H1 (cell line): Measurements from ENCODE around the gene VDAC2. TPM values are rescaled to one million over a fixed set of nuclear protein-coding genes. Genes with fewer than 3 reads are reported as not detected.
"Not testable (repeated sequence)": the region's sequence is repeated elsewhere in the genome, so short reads cannot be mapped to it uniquely, and the experiment has no call there.

Source experiments
- CTCF ChIA-PET: fragments of 300-600 bp; sonication (Branson Sonifier 250); formaldehyde crosslinking; loops from one replicate; lab custom pipeline; 2021; ENCODE audit not compliant: partially characterized antibody; lab: Charles Lee
- POLR2A ChIA-PET: fragments of 300-600 bp; sonication (Branson Sonifier 250); formaldehyde crosslinking; loops from one replicate; lab custom pipeline; 2021; ENCODE audit warnings: inconsistent platforms; ENCODE audit not compliant: partially characterized antibody; lab: Charles Lee
- DNase-seq, 2 experiments: peaks; one replicate each; pipeline versions ENCODE4 v3.0.0 to v3.0.0-alpha.2; 2010 to 2022; ENCODE audit warnings: low spot score in 2 of 2, low read depth in 1 of 2, mixed read lengths in 1 of 2
- FAIRE-seq: peaks from 2 replicates; lab custom pipeline; 2011; peaks lifted over from hg19 to GRCh38; lab: Jason Lieb, UNC
- H2AFZ ChIP-seq: 2 replicates; pipeline ENCODE4 v1.8.1; 2012; ENCODE audit warnings: low read length, inconsistent platforms
- H2AK5ac ChIP-seq: 2 replicates; pipeline ENCODE4 v1.6.1; 2013; ENCODE audit warnings: low read depth, low read length
- H2BK120ac ChIP-seq: replicated peaks from 2 replicates; pipeline ENCODE3; 2013; ENCODE audit warnings: low read depth, low read length, inconsistent platforms
- H2BK12ac ChIP-seq: 2 replicates; pipeline ENCODE4 v1.6.1; 2013; ENCODE audit warnings: low read depth, low read length
- H2BK15ac ChIP-seq: 2 replicates; pipeline ENCODE4 v1.6.1; 2013; ENCODE audit warnings: low read length
- H2BK20ac ChIP-seq: 2 replicates; pipeline ENCODE4 v1.6.1; 2013; ENCODE audit warnings: low read length
- H2BK5ac ChIP-seq: 2 replicates; pipeline ENCODE4 v1.6.1; 2013; ENCODE audit warnings: low read depth, low read length
- H3K14ac ChIP-seq: 2 replicates; pipeline ENCODE4 v1.6.1; 2013; ENCODE audit warnings: inconsistent platforms; ENCODE audit not compliant: insufficient read length
- H3K18ac ChIP-seq: 2 replicates; pipeline ENCODE4 v1.6.1; 2013; ENCODE audit warnings: low read length; ENCODE audit errors: extremely low read depth
- H3K23ac ChIP-seq: 2 replicates; pipeline ENCODE4 v1.6.1; 2013; ENCODE audit warnings: inconsistent platforms; ENCODE audit not compliant: insufficient read length
- H3K23me2 ChIP-seq: 2 replicates; pipeline ENCODE4 v1.6.1; 2013; ENCODE audit warnings: low read depth, low read length
- H3K27ac ChIP-seq: 2 replicates; pipeline ENCODE4 v1.6.1; 2011; ENCODE audit warnings: low read depth, low read length, inconsistent platforms
- H3K27me3 ChIP-seq, 4 experiments: replicated peaks in 1 of 4; 1 replicate in 1 of 4; 2 replicates in 3 of 4; pipeline versions ENCODE4 v1.6.1 to v1.8.1; 2011 to 2013; ENCODE audit warnings: low read length in 3 of 4, mild to moderate bottlenecking in 3 of 4, inconsistent platforms in 2 of 4, mixed read lengths in 2 of 4, moderate library complexity in 1 of 4; ENCODE audit not compliant: control insufficient read depth in 3 of 4, insufficient read depth in 3 of 4; ENCODE audit errors: extremely low read depth in 1 of 4
- H3K36me3 ChIP-seq, 4 experiments: 2 replicates each; pipeline versions ENCODE4 v1.6.1 to v1.8.1; 2011 to 2013; ENCODE audit warnings: mild to moderate bottlenecking in 4 of 4, low read length in 3 of 4, moderate library complexity in 2 of 4, control low read depth in 1 of 4, inconsistent platforms in 1 of 4; ENCODE audit not compliant: insufficient read depth in 4 of 4, control insufficient read depth in 2 of 4
- H3K4ac ChIP-seq: replicated peaks from 2 replicates; pipeline ENCODE3; 2013; ENCODE audit warnings: low read length, low read depth, mixed read lengths, inconsistent platforms; ENCODE audit not compliant: insufficient read length
- H3K4me1 ChIP-seq, 4 experiments: replicated peaks in 1 of 4; 1 replicate in 1 of 4; 2 replicates in 3 of 4; pipeline versions ENCODE4 v1.6.1 to v1.8.1; 2011 to 2013; ENCODE audit warnings: low read length in 3 of 4, inconsistent platforms in 2 of 4, mixed read lengths in 1 of 4; ENCODE audit not compliant: insufficient read depth in 4 of 4, control insufficient read depth in 3 of 4
- H3K4me2 ChIP-seq, 2 experiments: 2 replicates each; pipeline versions ENCODE4 v1.6.1 to v1.8.1; 2011 to 2013; ENCODE audit warnings: low read depth in 2 of 2, low read length in 2 of 2, control low read depth in 1 of 2, inconsistent platforms in 1 of 2, mild to moderate bottlenecking in 1 of 2; ENCODE audit not compliant: insufficient read depth in 1 of 2
- H3K4me3 ChIP-seq, 4 experiments: fragments of 200-600, 300-600 bp in 1 of 4; sonication (generic), shearing (Covaris generic), sonication (Bioruptor Twin) in 1 of 4; 2 replicates each; pipeline versions ENCODE4 v1.5.1 to v1.8.1; 2011 to 2016; ENCODE audit warnings: low read length in 4 of 4, low read depth in 3 of 4, control low read depth in 2 of 4, inconsistent platforms in 2 of 4, mild to moderate bottlenecking in 2 of 4, mixed read lengths in 1 of 4, moderate library complexity in 1 of 4; ENCODE audit not compliant: insufficient read depth in 2 of 4; ENCODE audit errors: extremely low read depth in 1 of 4
- H3K56ac ChIP-seq: replicated peaks from 2 replicates; pipeline ENCODE3; 2013; ENCODE audit warnings: low read depth, mild to moderate bottlenecking, mixed read lengths, low read length, inconsistent platforms; ENCODE audit not compliant: insufficient read length
- H3K79me1 ChIP-seq: 2 replicates; pipeline ENCODE4 v1.6.1; 2013; ENCODE audit warnings: low read depth, low read length, control low read depth
- H3K79me2 ChIP-seq, 2 experiments: 2 replicates each; pipeline versions ENCODE4 v1.6.1 to v1.8.1; 2012 to 2013; ENCODE audit warnings: low read length in 2 of 2, mild to moderate bottlenecking in 2 of 2, inconsistent platforms in 1 of 2; ENCODE audit not compliant: insufficient read depth in 2 of 2, control insufficient read depth in 1 of 2
- H3K9ac ChIP-seq, 4 experiments: replicated peaks in 1 of 4; 1 replicate in 1 of 4; 2 replicates in 3 of 4; pipeline versions ENCODE4 v1.6.1 to v1.8.1; 2011 to 2013; ENCODE audit warnings: low read depth in 3 of 4, low read length in 3 of 4, control low read depth in 2 of 4, mild to moderate bottlenecking in 2 of 4, moderate library complexity in 2 of 4, inconsistent platforms in 1 of 4; ENCODE audit errors: extremely low read depth in 1 of 4
- H3K9me3 ChIP-seq, 2 experiments: 2 replicates each; pipeline versions ENCODE4 v1.6.1 to v1.8.1; 2012 to 2013; ENCODE audit warnings: mild to moderate bottlenecking in 2 of 2, moderate library complexity in 2 of 2, control low read depth in 1 of 2, inconsistent platforms in 1 of 2, low read depth in 1 of 2, low read length in 1 of 2, mixed read lengths in 1 of 2; ENCODE audit not compliant: insufficient read depth in 2 of 2
- H4K20me1 ChIP-seq, 2 experiments: replicated peaks in 1 of 2; 2 replicates each; pipeline versions ENCODE3 to v1.8.1; 2011 to 2013; ENCODE audit warnings: inconsistent platforms in 2 of 2, low read length in 2 of 2, mild to moderate bottlenecking in 1 of 2; ENCODE audit not compliant: insufficient read depth in 2 of 2, control insufficient read depth in 1 of 2
- H4K5ac ChIP-seq: 2 replicates; pipeline ENCODE4 v1.6.1; 2013; ENCODE audit warnings: low read length, low read depth, mixed read lengths, inconsistent platforms; ENCODE audit not compliant: insufficient read length
- H4K8ac ChIP-seq: 2 replicates; pipeline ENCODE4 v1.8.0; 2013; ENCODE audit warnings: mild to moderate bottlenecking, moderate library complexity, low read length, inconsistent platforms; ENCODE audit not compliant: insufficient read depth; ENCODE audit errors: extremely low read depth
- H4K91ac ChIP-seq: replicated peaks from 2 replicates; pipeline ENCODE3; 2013; ENCODE audit warnings: low read length, mixed read lengths, inconsistent platforms; ENCODE audit not compliant: insufficient read length
- WGBS, 2 experiments: shearing (Covaris generic) in 1 of 2; methylation state at CpG; one replicate each; pipeline versions ENCODE4 v1.1.6 to v1.1.7; 2013 to 2015; ENCODE audit warnings: low lambda C conversion rate in 2 of 2, mixed read lengths in 2 of 2, inconsistent platforms in 1 of 2, low coverage in 1 of 2, missing lambda C conversion rate in 1 of 2; ENCODE audit not compliant: insufficient replicate concordance in 2 of 2, insufficient coverage in 1 of 2, insufficient read length in 1 of 2; ENCODE audit errors: extremely low coverage in 1 of 2, missing lambda C conversion rate in 1 of 2; 5-methylcytosine and 5-hydroxymethylcytosine counted together
- polyA plus RNA-seq, 7 experiments: library from polyadenylated mRNA; depleted of rRNA in 3 of 7; stranded (reverse) in 5 of 7; unstranded in 2 of 7; fragments of >200 nt in 5 of 7; fragments of 200-250 nt in 2 of 7; gene quantifications; 1 replicate in 5 of 7; 2 replicates in 1 of 7; 4 replicates in 1 of 7; pipeline versions ENCODE4 v1.2.1 to v1.2.3, GENCODE V29; 2011 to 2013; ENCODE audit warnings: missing spikeins in 2 of 7, mixed read lengths in 2 of 7
- total RNA-seq: library from RNA; stranded (reverse); fragmentation: NEBNext Ultra II Directional; extraction: Animal tissue kit (Norgen Biotek cat#: 25700); gene quantifications from 2 replicates; pipeline ENCODE4 v1.2.1, GENCODE V29; 2021

Gene VDAC2
- total and polyA plus RNA-seq, 2 of the 8 experiments (the other 6 are each of a cell fraction or from before 2014, with no cell fraction given): 89.8 to 284 TPM

DNA sequence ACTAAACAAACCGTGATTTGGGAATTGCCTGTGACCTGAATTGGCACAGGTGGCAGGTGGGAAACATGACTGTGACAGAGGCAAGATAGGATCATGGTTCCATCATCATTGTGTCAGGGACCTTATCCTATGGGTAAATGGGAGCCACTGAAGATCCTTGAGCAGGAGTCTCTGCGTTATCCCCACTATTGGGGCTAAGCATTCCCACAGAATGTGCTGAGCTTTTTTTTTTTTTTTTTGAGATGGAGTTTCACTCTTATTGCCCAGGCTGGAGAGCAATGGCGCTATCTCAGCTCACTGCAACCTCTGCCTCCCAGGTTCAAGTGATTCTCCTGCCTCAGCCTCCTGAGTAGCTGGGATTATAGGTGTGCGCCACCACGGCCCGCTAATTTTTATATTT lies 10.6 kb upstream of the VDAC2 start:
- not testable (repeated sequence) for H2AFZ ChIP-seq

More for the DNA sequence above, 10.6 kb upstream of the VDAC2 start:
- not testable (repeated sequence) for H3K18ac ChIP-seq, H3K56ac ChIP-seq, H2AK5ac ChIP-seq, H3K23ac ChIP-seq, FAIRE-seq, H3K9me3 ChIP-seq, H2BK15ac ChIP-seq, H4K91ac ChIP-seq, H3K4me2 ChIP-seq, H4K5ac ChIP-seq, H3K9ac ChIP-seq, H3K36me3 ChIP-seq, H4K20me1 ChIP-seq, H3K27ac ChIP-seq, H3K23me2 ChIP-seq, H3K79me1 ChIP-seq, H3K14ac ChIP-seq, H3K79me2 ChIP-seq, H3K27me3 ChIP-seq, H2BK20ac ChIP-seq, H2BK120ac ChIP-seq, H3K4ac ChIP-seq, DNase-seq, H3K4me1 ChIP-seq, H2BK12ac ChIP-seq, H4K8ac ChIP-seq, H2BK5ac ChIP-seq, H3K4me3 ChIP-seq
- CTCF ChIA-PET: interaction anchor here (0.6 to 1.7 kb wide), 4 partner anchors 12 to 332 kb away, joined by 3 to 6 read pairs (median 4); no protein-coding TSS in a partner anchor
- POLR2A ChIA-PET: interaction anchor here (0.6 to 36.7 kb wide), 4 partner anchors 11 to 1441 kb away, joined by 3 to 801 read pairs (median 20); partner anchors contain the start of genes COMTD1 and VDAC2
- whole genome bisulfite sequencing, 2 experiments: 87% methylated on average over 5 of the region's 6 CpGs; no CpG with 5 or more reads in 1 of the 2 experiments
